ENCODE results near the gene SEC14L1. TPM values are rescaled to one million over a fixed set of nuclear protein-coding genes. Genes with fewer than 3 reads are reported as not detected.
A peak's percentile ranks its signal among the peaks of the same experiment; 100 is the strongest.

Gene SEC14L1
- total RNA-seq, 2 donors from 2014 or later, result 48.2 to 54.0 TPM

DNA sequence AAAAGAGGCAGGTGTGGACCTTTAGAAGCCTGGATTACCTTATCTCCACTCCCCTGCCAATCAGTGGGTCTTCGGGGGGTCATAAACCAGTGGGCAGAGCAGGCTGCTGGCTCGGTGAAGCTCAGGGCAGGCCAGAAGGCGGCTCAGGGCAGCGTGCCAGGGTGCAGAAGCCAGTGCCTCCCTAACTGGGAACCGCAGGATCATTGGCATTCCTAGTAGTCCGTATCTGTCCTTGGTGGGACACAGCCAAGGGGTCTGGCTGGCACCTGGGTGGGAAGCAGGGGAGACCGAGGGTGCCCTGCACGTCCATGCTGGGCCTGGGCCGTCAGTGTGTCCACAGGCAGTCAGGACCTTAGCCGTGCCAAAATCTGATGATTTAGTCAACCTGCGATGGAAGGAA, 76.8 kb downstream of the SEC14L1 start:
- H3K36me3 ChIP-seq, result peaks cover 46% of the 10 kb centered on the region

DNA sequence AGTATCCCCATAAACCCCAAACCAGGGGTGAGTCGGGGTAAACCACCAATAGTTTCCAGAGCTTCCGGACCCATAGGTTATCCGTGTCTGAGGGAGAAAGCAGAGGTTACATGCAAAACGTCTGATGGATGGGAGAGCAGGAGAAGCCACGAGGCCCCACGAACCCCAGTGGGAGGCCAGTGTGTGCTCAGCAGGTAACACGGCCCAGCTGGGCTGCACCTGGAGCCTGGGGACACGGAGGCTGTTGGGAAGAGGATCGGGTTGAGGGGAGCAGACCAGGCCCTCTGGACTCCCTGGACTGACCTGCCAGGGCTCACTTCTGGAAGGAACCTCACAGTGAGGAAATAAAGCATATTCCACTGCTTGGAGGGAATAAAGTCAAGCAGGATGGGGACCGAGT, 78.1 kb downstream of the SEC14L1 start:
- no peak overlapping the region for H3K27ac ChIP-seq
- peaks cover 34% of the 10 kb centered on the region for H3K36me3 ChIP-seq
- H3K4me3 ChIP-seq, result no peak overlapping the region
- peaks cover 0 to 23% of the 10 kb centered on the region in 2 donors for H3K4me1 ChIP-seq
- no peaks in the 10 kb centered on the region for H3K9me3 ChIP-seq
- no peaks in the 10 kb centered on the region for H3K27me3 ChIP-seq
- TF ChIP-seq, protein P1, sequence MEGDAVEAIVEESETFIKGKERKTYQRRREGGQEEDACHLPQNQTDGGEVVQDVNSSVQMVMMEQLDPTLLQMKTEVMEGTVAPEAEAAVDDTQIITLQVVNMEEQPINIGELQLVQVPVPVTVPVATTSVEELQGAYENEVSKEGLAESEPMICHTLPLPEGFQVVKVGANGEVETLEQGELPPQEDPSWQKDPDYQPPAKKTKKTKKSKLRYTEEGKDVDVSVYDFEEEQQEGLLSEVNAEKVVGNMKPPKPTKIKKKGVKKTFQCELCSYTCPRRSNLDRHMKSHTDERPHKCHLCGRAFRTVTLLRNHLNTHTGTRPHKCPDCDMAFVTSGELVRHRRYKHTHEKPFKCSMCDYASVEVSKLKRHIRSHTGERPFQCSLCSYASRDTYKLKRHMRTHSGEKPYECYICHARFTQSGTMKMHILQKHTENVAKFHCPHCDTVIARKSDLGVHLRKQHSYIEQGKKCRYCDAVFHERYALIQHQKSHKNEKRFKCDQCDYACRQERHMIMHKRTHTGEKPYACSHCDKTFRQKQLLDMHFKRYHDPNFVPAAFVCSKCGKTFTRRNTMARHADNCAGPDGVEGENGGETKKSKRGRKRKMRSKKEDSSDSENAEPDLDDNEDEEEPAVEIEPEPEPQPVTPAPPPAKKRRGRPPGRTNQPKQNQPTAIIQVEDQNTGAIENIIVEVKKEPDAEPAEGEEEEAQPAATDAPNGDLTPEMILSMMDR (IDR thresholded peaks at IDR 0.05), result no peak
- DNase-seq (ENCODE audit: low spot score), result no peak

More for the DNA sequence above, 76.8 kb downstream of the SEC14L1 start:
- TF ChIP-seq, protein P1 (IDR thresholded peaks at IDR 0.05), result no peak
- DNase-seq (ENCODE audit: low spot score), result no peak
- peaks cover 0 to 35% of the 10 kb centered on the region in 2 donors for H3K4me1 ChIP-seq
- no peak overlapping the region for H3K27ac ChIP-seq
- H3K27me3 ChIP-seq, result no peaks in the 10 kb centered on the region
- H3K4me3 ChIP-seq, result no peak overlapping the region
- H3K9me3 ChIP-seq, result no peaks in the 10 kb centered on the region

DNA sequence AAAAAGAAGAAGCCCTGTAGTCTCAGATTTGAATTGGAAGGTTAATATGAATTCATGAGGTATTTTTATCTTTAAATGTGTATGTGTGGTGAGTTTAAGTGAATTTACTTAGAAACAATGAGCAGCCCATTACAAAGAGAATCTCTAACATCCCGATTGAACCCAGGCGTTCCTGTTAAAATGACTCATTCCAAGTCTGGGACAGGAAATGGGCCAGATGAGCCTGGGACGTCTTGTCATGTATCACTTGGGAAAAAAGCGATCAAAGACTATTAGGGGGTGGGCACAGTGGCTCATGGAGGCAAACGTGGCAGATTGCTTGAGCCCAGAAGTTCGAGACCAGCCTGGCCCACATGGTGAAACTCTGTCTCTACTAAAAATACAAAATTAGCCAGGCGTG, 81.6 kb downstream of the SEC14L1 start:
- no peak for DNase-seq (ENCODE audit: low spot score)
- Histone ChIP-seq H3K4me1 (peaks cover 0 to 5% of the 10 kb centered on the region in 2 donors), H3K4me3 (no peak overlapping the region), H3K36me3 (peaks cover 8% of the 10 kb centered on the region), H3K27ac (peak overlapping the region in 1 of 2 donors; percentile 29), H3K27me3 (no peaks in the 10 kb centered on the region), H3K9me3 (no peaks in the 10 kb centered on the region)
- TF ChIP-seq, protein P1 (IDR thresholded peaks at IDR 0.05), result no peak

DNA sequence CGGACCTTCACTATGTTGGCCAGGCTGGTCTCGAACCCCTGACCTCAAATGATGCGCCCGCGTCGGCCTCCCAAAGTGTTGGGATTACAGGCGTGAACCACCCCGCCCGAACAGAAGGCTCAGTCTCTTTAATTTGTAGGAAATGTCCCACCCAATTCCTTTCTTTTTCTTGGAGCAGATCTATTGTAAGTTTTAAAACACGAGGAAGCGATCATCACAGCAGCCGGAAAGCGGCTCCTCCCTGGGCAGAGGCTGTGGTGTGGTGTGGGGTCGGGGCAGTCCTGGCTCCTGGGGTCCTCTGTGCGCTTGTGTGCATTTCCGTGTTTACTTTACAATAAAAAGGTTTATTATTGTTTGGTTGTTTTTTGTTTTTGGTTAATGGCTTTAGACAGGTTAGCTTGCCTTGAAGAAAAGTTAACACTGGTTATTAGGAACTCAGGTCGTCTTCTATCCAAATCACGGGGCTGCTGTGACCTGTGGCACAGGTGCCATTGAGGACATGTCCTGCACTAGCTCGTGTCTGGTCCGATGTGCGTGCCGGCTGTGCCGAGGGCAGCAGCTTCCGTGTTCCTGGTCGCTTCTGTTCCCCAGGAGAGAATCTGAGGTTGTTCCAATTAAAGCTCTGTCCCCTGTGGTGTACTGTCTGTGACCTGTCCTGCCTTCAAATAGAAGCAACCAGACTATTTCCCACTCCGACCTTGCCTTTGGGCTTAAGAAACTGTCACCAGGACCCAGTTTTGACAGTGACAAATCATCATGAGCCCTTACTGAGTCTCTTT, 83.1 kb downstream of the SEC14L1 start:
- Histone ChIP-seq H3K27me3 (no peaks in the 10 kb centered on the region), H3K4me1 (peaks cover 0 to 4% of the 10 kb centered on the region in 2 donors), H3K36me3 (peaks cover 4% of the 10 kb centered on the region), H3K4me3 (no peak overlapping the region), H3K27ac (peak overlapping the region; percentile 64), H3K9me3 (no peaks in the 10 kb centered on the region)
- no peak for DNase-seq (ENCODE audit: low spot score)
- TF ChIP-seq, protein P1 (IDR thresholded peaks at IDR 0.05), result no peak

DNA sequence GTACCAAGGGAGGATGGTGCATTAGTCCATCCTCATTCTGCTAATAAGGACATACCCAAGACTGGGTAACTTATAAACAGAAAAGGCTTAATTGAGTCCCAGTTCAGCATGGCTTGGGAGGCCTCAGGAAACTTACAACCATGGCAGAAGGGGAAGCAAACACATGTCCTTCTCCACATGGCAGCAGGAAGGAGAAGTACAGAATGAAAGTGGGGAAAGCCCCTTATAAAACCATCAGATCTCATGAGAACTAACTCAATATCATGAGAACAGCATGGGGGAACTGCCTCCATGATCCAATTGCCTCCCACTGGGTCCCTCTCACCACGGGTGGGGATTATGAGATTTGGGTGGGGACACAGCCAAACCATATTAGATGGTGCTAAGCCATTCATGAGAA, 84.5 kb downstream of the SEC14L1 start:
- DNase-seq (ENCODE audit: low spot score), result no peak
- H3K4me3 ChIP-seq, result no peak overlapping the region
- peaks cover 0 to 4% of the 10 kb centered on the region in 2 donors for H3K4me1 ChIP-seq
- no peaks in the 10 kb centered on the region for H3K9me3 ChIP-seq
- TF ChIP-seq, protein P1 (IDR thresholded peaks at IDR 0.05), result no peak
- H3K27me3 ChIP-seq, result no peaks in the 10 kb centered on the region
- H3K27ac ChIP-seq, result no peak overlapping the region
- H3K36me3 ChIP-seq, result no peaks in the 10 kb centered on the region

All from right atrium auricular region (tissue), 2 donors.